Nephron progenitor cell (in vitro differentiated cells): Measurements from ENCODE around the gene DCAF12.

Experiments
- DNase-seq: peaks from one replicate; pipeline ENCODE4 v3.0.0; 2021
- H3K27ac Mint-ChIP-seq: 2 replicates; pipeline ENCODE4 v1.8.0; 2021; ENCODE audit warnings: mild to moderate bottlenecking, moderate library complexity, mixed read lengths
- H3K27me3 Mint-ChIP-seq: 2 replicates; pipeline ENCODE4 v1.8.0; 2021; ENCODE audit warnings: mild to moderate bottlenecking, low read depth, mixed read lengths; ENCODE audit not compliant: poor library complexity
- H3K36me3 Mint-ChIP-seq: 2 replicates; pipeline ENCODE4 v1.8.0; 2021; ENCODE audit warnings: low read depth, mixed read lengths
- H3K4me1 Mint-ChIP-seq: 2 replicates; pipeline ENCODE4 v1.8.0; 2021; ENCODE audit warnings: mixed read lengths
- H3K4me3 Mint-ChIP-seq: 2 replicates; pipeline ENCODE4 v1.8.0; 2021; ENCODE audit warnings: mild to moderate bottlenecking, moderate library complexity, mixed read lengths
- H3K9me3 Mint-ChIP-seq: 2 replicates; pipeline ENCODE4 v1.8.0; 2021; ENCODE audit warnings: mild to moderate bottlenecking, moderate library complexity, mixed read lengths
- TF ChIP-seq, protein P1 (sequence below): fragments of 200-600 bp; sonication (generic); IDR thresholded peaks from 2 replicates; pipeline ENCODE4 v1.5.0; 2021; ENCODE audit warnings: antibody characterized with exemption

DCAF12 gene

DNA sequence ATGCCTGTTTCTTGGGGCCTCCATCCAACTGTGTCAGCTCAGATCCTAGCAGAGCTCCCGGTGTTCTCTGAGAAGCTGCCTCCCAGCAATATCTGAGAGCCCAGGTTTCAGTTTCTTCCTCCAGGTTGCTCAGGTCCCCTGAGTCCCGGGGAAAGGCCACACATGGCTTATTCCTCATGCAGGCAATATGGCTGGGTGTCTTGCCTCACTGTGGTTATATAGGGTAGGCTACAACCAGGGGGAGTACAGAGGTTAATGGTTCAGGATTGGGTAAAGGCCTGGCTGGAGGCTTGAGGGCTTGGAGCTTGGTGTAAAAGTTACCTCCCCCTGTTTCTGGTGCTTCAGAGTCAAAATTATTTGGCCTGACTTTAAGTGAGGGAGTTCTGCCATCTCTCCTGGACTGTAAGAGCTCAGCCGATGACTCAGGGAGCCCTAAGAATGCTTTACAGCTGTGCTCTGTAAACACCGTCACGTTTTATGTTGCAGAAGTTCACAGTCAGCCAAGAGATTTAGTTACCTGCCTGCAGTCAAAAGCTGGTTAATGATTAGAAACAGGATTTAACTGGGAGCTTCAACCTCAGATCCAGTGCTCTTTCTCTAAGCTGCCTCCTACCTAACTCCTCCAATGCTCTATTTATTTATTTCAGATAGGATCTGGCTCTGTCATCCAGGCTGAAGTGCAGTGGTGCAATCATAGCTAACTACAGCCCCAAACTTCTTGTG lies 53.5 kb downstream of the DCAF12 start:
- Mint-ChIP-seq H3K9me3 (peaks cover 3% of the 10 kb centered on the region), H3K4me1 (peaks cover 38% of the 10 kb centered on the region), H3K27me3 (peaks cover 1% of the 10 kb centered on the region), H3K27ac (peak overlapping the region; percentile 98), H3K4me3 (peak overlapping the region; percentile 31), H3K36me3 (no peaks in the 10 kb centered on the region)
- DNase-seq, result peak; percentile 10
- TF ChIP-seq, protein P1, sequence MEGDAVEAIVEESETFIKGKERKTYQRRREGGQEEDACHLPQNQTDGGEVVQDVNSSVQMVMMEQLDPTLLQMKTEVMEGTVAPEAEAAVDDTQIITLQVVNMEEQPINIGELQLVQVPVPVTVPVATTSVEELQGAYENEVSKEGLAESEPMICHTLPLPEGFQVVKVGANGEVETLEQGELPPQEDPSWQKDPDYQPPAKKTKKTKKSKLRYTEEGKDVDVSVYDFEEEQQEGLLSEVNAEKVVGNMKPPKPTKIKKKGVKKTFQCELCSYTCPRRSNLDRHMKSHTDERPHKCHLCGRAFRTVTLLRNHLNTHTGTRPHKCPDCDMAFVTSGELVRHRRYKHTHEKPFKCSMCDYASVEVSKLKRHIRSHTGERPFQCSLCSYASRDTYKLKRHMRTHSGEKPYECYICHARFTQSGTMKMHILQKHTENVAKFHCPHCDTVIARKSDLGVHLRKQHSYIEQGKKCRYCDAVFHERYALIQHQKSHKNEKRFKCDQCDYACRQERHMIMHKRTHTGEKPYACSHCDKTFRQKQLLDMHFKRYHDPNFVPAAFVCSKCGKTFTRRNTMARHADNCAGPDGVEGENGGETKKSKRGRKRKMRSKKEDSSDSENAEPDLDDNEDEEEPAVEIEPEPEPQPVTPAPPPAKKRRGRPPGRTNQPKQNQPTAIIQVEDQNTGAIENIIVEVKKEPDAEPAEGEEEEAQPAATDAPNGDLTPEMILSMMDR, result no peak

GRCh38 chr9:34072410-34072809 lies 54.1 kb downstream of the DCAF12 start:
- Mint-ChIP-seq H3K27me3 (peaks cover 3% of the 10 kb centered on the region), H3K27ac (peak overlapping the region; percentile 98), H3K36me3 (no peaks in the 10 kb centered on the region), H3K4me3 (peak overlapping the region; percentile 10), H3K4me1 (peaks cover 38% of the 10 kb centered on the region), H3K9me3 (peaks cover 3% of the 10 kb centered on the region)
- DNase-seq, result no peak
- TF ChIP-seq, protein P1, result no peak

- Mint-ChIP-seq H3K4me3 (no peak overlapping the region), H3K4me1 (peaks cover 38% of the 10 kb centered on the region), H3K9me3 (peaks cover 3% of the 10 kb centered on the region), H3K27me3 (peaks cover 3% of the 10 kb centered on the region), H3K27ac (peak overlapping the region; percentile 84), H3K36me3 (no peaks in the 10 kb centered on the region)
- no peak for DNase-seq
- TF ChIP-seq, protein P1, result no peak
Measured at GRCh38 chr9:34070606-34071324, 55.7 kb downstream of the DCAF12 start.

- DNase-seq, result no peak
- no peaks in the 10 kb centered on the region for H3K36me3 Mint-ChIP-seq
- no peak overlapping the region for H3K27ac Mint-ChIP-seq
- H3K9me3 Mint-ChIP-seq, result peaks cover 3% of the 10 kb centered on the region
- H3K4me1 Mint-ChIP-seq, result peaks cover 38% of the 10 kb centered on the region
- peaks cover 7% of the 10 kb centered on the region for H3K27me3 Mint-ChIP-seq
- no peak overlapping the region for H3K4me3 Mint-ChIP-seq
- TF ChIP-seq, protein P1, result no peak
Measured at GRCh38 chr9:34069831-34070230, 56.7 kb downstream of the DCAF12 start.

DNA sequence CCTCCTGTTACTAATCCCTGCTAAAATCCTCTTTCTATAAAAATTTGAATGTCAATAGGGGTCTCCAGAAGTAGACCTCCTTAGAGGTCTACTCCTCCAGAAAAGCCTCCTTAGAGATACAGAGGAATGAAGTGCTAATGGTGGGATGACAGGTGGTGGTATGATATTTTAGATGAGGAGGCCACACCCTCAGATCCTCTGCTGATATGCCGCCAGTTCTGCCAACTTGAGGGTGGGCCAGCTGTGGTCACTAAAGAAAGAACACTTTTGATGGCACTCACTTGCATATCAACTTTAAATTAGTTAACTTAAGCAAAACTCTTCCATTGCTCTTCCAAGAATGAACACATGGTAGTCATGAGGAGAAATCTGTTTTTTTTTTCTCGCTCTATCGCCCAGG lies 61.0 kb downstream of the DCAF12 start:
- H3K27me3 Mint-ChIP-seq, result peaks cover 8% of the 10 kb centered on the region
- no peaks in the 10 kb centered on the region for H3K36me3 Mint-ChIP-seq
- H3K4me1 Mint-ChIP-seq, result peaks cover under 1% of the 10 kb centered on the region
- no peak overlapping the region for H3K4me3 Mint-ChIP-seq
- TF ChIP-seq, protein P1, result no peak
- no peak for DNase-seq
- no peaks in the 10 kb centered on the region for H3K9me3 Mint-ChIP-seq
- no peak overlapping the region for H3K27ac Mint-ChIP-seq
